Progenitor cell of endocrine pancreas (in vitro differentiated cells): ENCODE data around the gene ERBB4. TPM values are rescaled to one million over a fixed set of nuclear protein-coding genes. Genes with fewer than 3 reads are reported as not detected.

Experiments used
- DNase-seq: peaks from one replicate; pipeline ENCODE4 v3.0.0; 2021; ENCODE audit warnings: low spot score; ENCODE audit not compliant: unreplicated experiment
- H3K27ac Mint-ChIP-seq: 2 replicates; pipeline ENCODE4 v1.8.0; 2021; ENCODE audit warnings: mild to moderate bottlenecking, moderate library complexity, mixed read lengths
- H3K27me3 Mint-ChIP-seq: 2 replicates; pipeline ENCODE4 v1.8.0; 2021; ENCODE audit warnings: mixed read lengths
- H3K36me3 Mint-ChIP-seq: 2 replicates; pipeline ENCODE4 v1.8.0; 2022; ENCODE audit warnings: mixed read lengths; ENCODE audit not compliant: insufficient read depth
- H3K4me1 Mint-ChIP-seq: 2 replicates; pipeline ENCODE4 v1.8.0; 2021; ENCODE audit warnings: low read depth, mixed read lengths
- H3K4me3 Mint-ChIP-seq: 2 replicates; pipeline ENCODE4 v1.8.0; 2021; ENCODE audit warnings: low read depth, mild to moderate bottlenecking, moderate library complexity, mixed read lengths
- H3K9me3 Mint-ChIP-seq: 2 replicates; pipeline ENCODE4 v1.8.0; 2021; ENCODE audit warnings: low read depth, mixed read lengths
- CTCF ChIP-seq: fragments of 200-600 bp; sonication (generic); IDR thresholded peaks from one replicate; pipeline ENCODE4 v1.5.0; 2021; ENCODE audit warnings: antibody characterized with exemption, mild to moderate bottlenecking; ENCODE audit not compliant: unreplicated experiment
- long read RNA-seq: library from polyadenylated mRNA; unstranded; transcript quantifications from one replicate; pipeline ENCODE4 v2.0.0, GENCODE V29; 2020
- total RNA-seq: library from RNA; stranded (reverse); gene quantifications from 2 replicates; pipeline ENCODE4 v1.2.1, GENCODE V29; 2021

The ERBB4 gene
- total RNA-seq: 43.8 and 51.7 TPM in 2 replicates
- long read RNA-seq, partial matches to known transcripts: 5 of 25 reads
- long read RNA-seq, other reads (novel, unspliced or antisense): 20 of 25 reads

GRCh38 chr2:212538305-212539071 is at the start of gene ERBB4:
Gene ERBB4, minus strand, starts transcription at chr2:212538802. Its CDS starts 272 bp downstream, at chr2:212538530.
- DNase-seq: peak; percentile 15
- peaks cover 16% of the 10 kb centered on the region for H3K4me1 Mint-ChIP-seq
- H3K36me3 Mint-ChIP-seq: no peaks in the 10 kb centered on the region
- peak within 1 kb of the TSS; percentile 94 for H3K4me3 Mint-ChIP-seq
- H3K27me3 Mint-ChIP-seq: peaks cover 20% of the 10 kb centered on the region
- no peak for TF ChIP-seq CTCF
- H3K27ac Mint-ChIP-seq: peak within 1 kb of the TSS; percentile 86
- no peaks in the 10 kb centered on the region for H3K9me3 Mint-ChIP-seq

- H3K36me3 Mint-ChIP-seq: peaks cover 1% of the 10 kb centered on the region
- peaks cover 6% of the 10 kb centered on the region for H3K4me1 Mint-ChIP-seq
- no peak for TF ChIP-seq CTCF
- peaks cover 37% of the 10 kb centered on the region for H3K9me3 Mint-ChIP-seq
- DNase-seq: no peak
- no peak overlapping the region for H3K27ac Mint-ChIP-seq
- no peaks in the 10 kb centered on the region for H3K27me3 Mint-ChIP-seq
- H3K4me3 Mint-ChIP-seq: no peak overlapping the region
Observed at GRCh38 chr2:212580117-212580516, 41.5 kb upstream of the ERBB4 start.

GRCh38 chr2:212556296-212556695 is 17.7 kb upstream of the ERBB4 start:
- no peak for DNase-seq
- Mint-ChIP-seq H3K4me1 (peaks cover 2% of the 10 kb centered on the region), H3K27ac (no peak overlapping the region), H3K4me3 (no peak overlapping the region), H3K27me3 (no peaks in the 10 kb centered on the region), H3K36me3 (no peaks in the 10 kb centered on the region), H3K9me3 (peaks cover 4% of the 10 kb centered on the region)
- no peak for TF ChIP-seq CTCF

GRCh38 chr2:212554233-212554632 is 15.6 kb upstream of the ERBB4 start:
- H3K4me1 Mint-ChIP-seq: peaks cover 9% of the 10 kb centered on the region
- no peaks in the 10 kb centered on the region for H3K27me3 Mint-ChIP-seq
- no peak for TF ChIP-seq CTCF
- peaks cover 4% of the 10 kb centered on the region for H3K9me3 Mint-ChIP-seq
- no peak for DNase-seq
- H3K4me3 Mint-ChIP-seq: no peak overlapping the region
- no peak overlapping the region for H3K27ac Mint-ChIP-seq
- H3K36me3 Mint-ChIP-seq: no peaks in the 10 kb centered on the region

GRCh38 chr2:212549941-212550340 is 11.3 kb upstream of the ERBB4 start:
- DNase-seq: no peak
- no peak overlapping the region for H3K27ac Mint-ChIP-seq
- no peaks in the 10 kb centered on the region for H3K27me3 Mint-ChIP-seq
- H3K36me3 Mint-ChIP-seq: no peaks in the 10 kb centered on the region
- TF ChIP-seq CTCF: no peak
- peaks cover 4% of the 10 kb centered on the region for H3K9me3 Mint-ChIP-seq
- H3K4me3 Mint-ChIP-seq: no peak overlapping the region
- H3K4me1 Mint-ChIP-seq: peaks cover 22% of the 10 kb centered on the region
